B cell (primary cell): ENCODE data around the gene ST6GAL1. TPM values are rescaled to one million over a fixed set of nuclear protein-coding genes. Genes with fewer than 3 reads are reported as not detected.
A peak's percentile ranks its signal among the peaks of the same experiment; 100 is the strongest.

Source experiments
- ATAC-seq: fragments of 200-7000 bp; cut with Tn5 transposase; one replicate; pipeline ENCODE4 v1.10.0; 2021; ENCODE audit warnings: low read depth, mild to moderate bottlenecking, moderate number of reproducible peaks, moderate library complexity
- CTCF ChIA-PET: fragments of 350-600 bp; sonication (Branson Sonifier 250); formaldehyde crosslinking; loops from one replicate; lab custom pipeline; 2021; ENCODE audit warnings: antibody characterized with exemption, inconsistent platforms; lab: Charles Lee
- POLR2A ChIA-PET: fragments of 350-600 bp; sonication (Branson Sonifier 250); formaldehyde crosslinking; loops from one replicate; lab custom pipeline; 2021; ENCODE audit warnings: antibody characterized with exemption; lab: Charles Lee
- DNase-seq: peaks from one replicate; pipeline ENCODE4 v3.0.0; 2013
- H2AFZ ChIP-seq: 2 replicates; pipeline ENCODE4 v1.6.1; 2012; ENCODE audit warnings: mild to moderate bottlenecking, low read depth, low read length; ENCODE audit not compliant: insufficient read depth, poor library complexity, severe bottlenecking
- H3K27ac ChIP-seq, 2 donors: 1 replicate in 1 of 2; 2 replicates in 1 of 2; pipeline ENCODE4 v1.5.1; 2012 to 2013; ENCODE audit warnings: low read length in 2 of 2, mild to moderate bottlenecking in 2 of 2, moderate library complexity in 1 of 2
- H3K27me3 ChIP-seq, 4 experiments: fragments of 200-600 bp in 1 of 4; sonication (generic) in 1 of 4; replicated peaks in 1 of 4; 1 replicate in 2 of 4; 2 replicates in 2 of 4; pipeline versions ENCODE4 v1.6.1 to v1.7.0; 2013 to 2016; ENCODE audit warnings: low read length in 3 of 4, mild to moderate bottlenecking in 2 of 4, mixed read lengths in 1 of 4, moderate library complexity in 1 of 4; ENCODE audit not compliant: insufficient read depth in 4 of 4, control insufficient read depth in 3 of 4; ENCODE audit errors: control extremely low read depth in 1 of 4
- H3K36me3 ChIP-seq, 2 experiments: replicated peaks in 1 of 2; 1 replicate in 1 of 2; 2 replicates in 1 of 2; pipeline versions ENCODE4 v1.6.1 to v1.7.1; 2013; ENCODE audit warnings: low read length in 1 of 2; ENCODE audit not compliant: insufficient read depth in 2 of 2, control insufficient read depth in 1 of 2; ENCODE audit errors: control extremely low read depth in 1 of 2, extremely low read depth in 1 of 2
- H3K4me1 ChIP-seq, 2 donors: fragments of 200-600 bp in 1 of 2; sonication (generic) in 1 of 2; 1 replicate in 1 of 2; 2 replicates in 1 of 2; pipeline versions ENCODE4 v1.5.1 to v1.6.1; 2013 to 2017; ENCODE audit warnings: low read length in 2 of 2; ENCODE audit not compliant: control insufficient read depth in 2 of 2, insufficient read depth in 2 of 2
- H3K4me2 ChIP-seq: replicated peaks from 2 replicates; pipeline ENCODE3; 2012; ENCODE audit warnings: mild to moderate bottlenecking, low read depth, low read length; ENCODE audit not compliant: poor library complexity, severe bottlenecking
- H3K4me3 ChIP-seq, 5 experiments: fragments of 200-600 bp in 1 of 5; sonication (generic) in 1 of 5; 1 replicate in 3 of 5; 2 replicates in 2 of 5; pipeline versions ENCODE4 v1.5.1 to v1.7.0; 2011 to 2016; ENCODE audit warnings: low read length in 4 of 5, mild to moderate bottlenecking in 4 of 5, low read depth in 2 of 5, control low read depth in 1 of 5, moderate library complexity in 1 of 5; ENCODE audit not compliant: insufficient read depth in 1 of 5; ENCODE audit errors: control extremely low read depth in 1 of 5, extremely low read depth in 1 of 5
- H3K79me2 ChIP-seq: fragments of 200-600 bp; sonication (generic); one replicate; pipeline ENCODE4 v1.6.0; 2016; ENCODE audit warnings: low read length; ENCODE audit not compliant: control insufficient read depth, insufficient read depth
- H3K9ac ChIP-seq: fragments of 200-600 bp; sonication (generic); 2 replicates; pipeline ENCODE4 v1.6.1; 2017; ENCODE audit warnings: mild to moderate bottlenecking, low read length, moderate library complexity
- H3K9me3 ChIP-seq, 3 donors: one replicate each; pipeline versions ENCODE4 v1.6.1 to v1.7.1; 2013; ENCODE audit warnings: low read length in 2 of 3; ENCODE audit not compliant: control insufficient read depth in 2 of 3, insufficient read depth in 1 of 3; ENCODE audit errors: control extremely low read depth in 1 of 3
- H4K20me1 ChIP-seq: 2 replicates; pipeline ENCODE4 v1.6.0; 2012; ENCODE audit warnings: mild to moderate bottlenecking, low read length; ENCODE audit not compliant: insufficient read depth, control insufficient read depth, poor library complexity, severe bottlenecking
- H3K27ac Mint-ChIP-seq: one replicate; pipeline ENCODE4 v1.8.0; 2021; ENCODE audit warnings: mixed read lengths
- H3K27me3 Mint-ChIP-seq: one replicate; pipeline ENCODE4 v1.8.0; 2021; ENCODE audit warnings: mixed read lengths
- H3K4me1 Mint-ChIP-seq: one replicate; pipeline ENCODE4 v1.8.0; 2021; ENCODE audit warnings: mixed read lengths
- H3K4me3 Mint-ChIP-seq: one replicate; pipeline ENCODE4 v1.8.0; 2021; ENCODE audit warnings: mixed read lengths
- H3K9me3 Mint-ChIP-seq: one replicate; pipeline ENCODE4 v1.8.0; 2022; ENCODE audit warnings: mixed read lengths; ENCODE audit not compliant: insufficient read depth
- EZH2 ChIP-seq: IDR thresholded peaks from 2 replicates; pipeline ENCODE4 v1.6.1; 2012; ENCODE audit warnings: borderline replicate concordance, low read depth, mild to moderate bottlenecking, moderate library complexity, low read length; ENCODE audit not compliant: insufficient read depth, poor library complexity, severe bottlenecking
- WGBS: methylation state at CpG from one replicate; pipeline ENCODE4 v1.1.5; 2013; ENCODE audit warnings: missing lambda C conversion rate; ENCODE audit not compliant: insufficient coverage; 5-methylcytosine and 5-hydroxymethylcytosine counted together
- intact Hi-C: fragments of 100-400 bp; cut with micrococcal nuclease; formaldehyde crosslinking; loops from one replicate; pipeline ENCODE4 v1.10.0; 2022
- polyA plus RNA-seq: library from polyadenylated mRNA; depleted of rRNA; stranded (reverse); fragments of >200 nt; gene quantifications from 2 replicates; pipeline ENCODE4 v1.2.3, GENCODE V29; 2012
- total RNA-seq, 2 donors: library from RNA; stranded (reverse); fragments of 120-200 nt in 1 of 2; gene quantifications; 1 replicate in 1 of 2; 2 replicates in 1 of 2; pipeline versions ENCODE4 v1.2.3 to v1.2.4, GENCODE V29; 2013 to 2022
- TF ChIP-seq, protein P1 (sequence below): fragments of 200-600 bp; IDR thresholded peaks from one replicate; pipeline ENCODE4 v1.8.0; 2022; ENCODE audit warnings: antibody characterized with exemption, mild to moderate bottlenecking

ST6GAL1 gene
- total and polyA plus RNA-seq, 2 donors (not counting 1 experiment from before 2014, with no cell fraction given), result 174 to 563 TPM

DNA sequence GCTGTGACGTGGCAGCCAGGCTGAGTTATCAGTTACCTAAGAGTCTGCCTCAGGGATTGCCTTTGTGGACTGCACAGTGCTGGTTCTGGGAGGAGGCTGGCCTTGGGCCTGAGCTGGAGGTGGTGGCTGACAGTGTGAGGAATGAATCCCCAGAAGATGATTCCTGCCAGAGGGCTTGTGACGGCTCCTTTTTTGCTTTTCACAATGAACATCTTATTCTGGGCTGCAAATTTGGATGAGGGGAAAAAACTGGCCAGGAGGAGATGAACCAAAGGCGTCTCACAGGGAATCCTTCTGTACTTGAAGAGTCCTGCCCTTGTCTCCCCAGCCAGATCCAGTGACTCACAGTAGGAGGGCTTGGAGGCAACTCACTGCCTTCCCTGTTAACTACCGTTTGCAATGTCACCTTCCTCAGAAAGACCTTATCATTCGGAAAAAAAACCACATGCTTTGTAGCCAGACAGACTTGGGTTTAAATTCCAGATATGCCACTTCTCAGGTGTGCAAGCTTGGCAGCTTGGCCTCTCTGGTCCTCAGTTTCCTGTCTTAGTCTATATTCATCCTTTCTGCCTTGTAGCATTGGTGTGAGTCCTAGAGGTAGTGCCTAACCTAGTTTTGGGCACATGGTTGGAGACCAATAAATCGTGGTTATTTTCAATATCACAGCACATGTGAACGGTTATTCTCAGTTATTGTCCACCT is 19.1 kb downstream of the ST6GAL1 start:
- Histone ChIP-seq H3K36me3 (peaks cover 10 to 67% of the 10 kb centered on the region in 2 experiments), H3K27me3 (no peaks in the 10 kb centered on the region), H4K20me1 (peaks cover 88% of the 10 kb centered on the region), H3K9ac (no peak overlapping the region), H3K4me2 (no peak overlapping the region), H3K79me2 (peaks cover 98% of the 10 kb centered on the region), H2AFZ (no peak overlapping the region), H3K27ac (peak overlapping the region in 1 of 2 donors; percentile 55), H3K9me3 (peaks cover 0 to 10% (median 3%) of the 10 kb centered on the region in 3 donors), H3K4me3 (no peak overlapping the region), H3K4me1 (peaks cover 42 to 51% of the 10 kb centered on the region in 2 donors)
- Mint-ChIP-seq H3K9me3 (no peaks in the 10 kb centered on the region), H3K4me3 (no peak overlapping the region), H3K27ac (peak overlapping the region; percentile 61), H3K4me1 (peaks cover 77% of the 10 kb centered on the region), H3K27me3 (no peaks in the 10 kb centered on the region)
- ATAC-seq (no peak), DNase-seq (no peak)
- WGBS, result 91% methylated on average over 5 of the region's 7 CpGs
- intact Hi-C loops, result no loop called here
- no peak for TF ChIP-seq EZH2
- TF ChIP-seq, protein P1, sequence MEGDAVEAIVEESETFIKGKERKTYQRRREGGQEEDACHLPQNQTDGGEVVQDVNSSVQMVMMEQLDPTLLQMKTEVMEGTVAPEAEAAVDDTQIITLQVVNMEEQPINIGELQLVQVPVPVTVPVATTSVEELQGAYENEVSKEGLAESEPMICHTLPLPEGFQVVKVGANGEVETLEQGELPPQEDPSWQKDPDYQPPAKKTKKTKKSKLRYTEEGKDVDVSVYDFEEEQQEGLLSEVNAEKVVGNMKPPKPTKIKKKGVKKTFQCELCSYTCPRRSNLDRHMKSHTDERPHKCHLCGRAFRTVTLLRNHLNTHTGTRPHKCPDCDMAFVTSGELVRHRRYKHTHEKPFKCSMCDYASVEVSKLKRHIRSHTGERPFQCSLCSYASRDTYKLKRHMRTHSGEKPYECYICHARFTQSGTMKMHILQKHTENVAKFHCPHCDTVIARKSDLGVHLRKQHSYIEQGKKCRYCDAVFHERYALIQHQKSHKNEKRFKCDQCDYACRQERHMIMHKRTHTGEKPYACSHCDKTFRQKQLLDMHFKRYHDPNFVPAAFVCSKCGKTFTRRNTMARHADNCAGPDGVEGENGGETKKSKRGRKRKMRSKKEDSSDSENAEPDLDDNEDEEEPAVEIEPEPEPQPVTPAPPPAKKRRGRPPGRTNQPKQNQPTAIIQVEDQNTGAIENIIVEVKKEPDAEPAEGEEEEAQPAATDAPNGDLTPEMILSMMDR, result no peak
- ChIA-PET POLR2A (no interaction called here), CTCF (interaction anchor here (1.7 kb wide), 1 partner anchor 100 kb away, joined by 3 read pairs; no protein-coding TSS in a partner anchor)
